HG02642 (cell line): Measurements from ENCODE around the gene ACIN1.
"Not testable (repeated sequence)": the region's sequence is repeated elsewhere in the genome, so short reads cannot be mapped to it uniquely, and the experiment has no call there.

Source experiments
- ATAC-seq: cut with Tn5 transposase; IDR thresholded peaks from one replicate; pipeline ENCODE4 v1.9.1; 2021; ENCODE audit warnings: mild to moderate bottlenecking; ENCODE audit not compliant: unreplicated experiment, poor library complexity

ACIN1 gene

DNA sequence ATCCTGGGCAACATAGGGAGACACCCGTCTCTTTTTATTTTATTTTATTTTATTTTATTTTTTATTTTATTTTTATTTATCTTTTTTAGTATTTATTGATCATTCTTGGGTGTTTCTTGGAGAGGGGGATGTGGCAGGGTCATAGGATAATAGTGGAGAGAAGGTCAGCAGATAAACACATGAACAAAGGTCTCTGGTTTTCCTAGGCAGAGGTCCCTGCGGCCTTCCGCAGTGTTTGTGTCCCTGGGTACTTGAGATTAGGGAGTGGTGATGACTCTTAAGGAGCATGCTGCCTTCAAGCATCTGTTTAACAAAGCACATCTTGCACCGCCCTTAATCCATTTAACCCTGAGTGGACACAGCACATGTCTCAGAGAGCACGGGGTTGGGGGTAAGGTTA, 12.7 kb upstream of the ACIN1 start:
- ATAC-seq = not testable (repeated sequence)

DNA sequence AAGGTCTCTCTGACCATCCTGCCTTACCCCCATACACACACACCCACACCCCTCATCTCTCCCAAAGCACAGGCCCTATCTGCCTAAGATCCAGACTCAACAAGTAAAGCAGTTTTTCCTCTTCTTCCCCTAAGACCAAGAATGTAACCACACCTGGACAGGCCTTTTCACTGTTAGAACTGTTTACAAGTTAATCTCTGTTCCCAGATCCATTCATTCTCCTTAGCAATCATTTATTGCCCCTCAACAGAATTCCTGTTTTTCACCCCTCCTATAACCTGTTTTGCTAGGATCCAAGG, 11.8 kb upstream of the ACIN1 start:
- no peak for ATAC-seq

DNA sequence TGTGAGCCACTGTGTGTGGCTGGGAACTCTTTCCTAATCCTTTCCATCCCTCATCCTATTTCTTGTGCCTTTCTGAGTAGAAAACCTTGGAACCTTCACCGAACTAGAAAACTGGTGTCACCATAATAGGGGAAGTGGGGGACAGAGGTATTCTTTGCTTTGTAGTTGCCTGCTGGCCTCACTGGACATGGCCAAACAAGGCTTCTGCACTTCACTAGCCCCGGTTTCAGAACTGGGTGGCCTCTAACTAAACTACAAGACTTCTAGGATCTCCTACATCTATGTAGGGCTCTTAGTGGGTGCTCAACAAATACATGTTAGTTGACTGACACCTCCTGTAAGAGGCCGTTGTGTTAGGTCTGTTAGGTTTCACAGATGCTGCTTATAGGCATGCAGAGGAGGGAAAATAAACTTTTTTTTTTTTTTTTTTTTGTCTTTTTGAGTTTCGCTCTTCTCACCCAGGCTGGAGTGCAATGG, 10.4 kb upstream of the ACIN1 start:
- no peak for ATAC-seq

DNA sequence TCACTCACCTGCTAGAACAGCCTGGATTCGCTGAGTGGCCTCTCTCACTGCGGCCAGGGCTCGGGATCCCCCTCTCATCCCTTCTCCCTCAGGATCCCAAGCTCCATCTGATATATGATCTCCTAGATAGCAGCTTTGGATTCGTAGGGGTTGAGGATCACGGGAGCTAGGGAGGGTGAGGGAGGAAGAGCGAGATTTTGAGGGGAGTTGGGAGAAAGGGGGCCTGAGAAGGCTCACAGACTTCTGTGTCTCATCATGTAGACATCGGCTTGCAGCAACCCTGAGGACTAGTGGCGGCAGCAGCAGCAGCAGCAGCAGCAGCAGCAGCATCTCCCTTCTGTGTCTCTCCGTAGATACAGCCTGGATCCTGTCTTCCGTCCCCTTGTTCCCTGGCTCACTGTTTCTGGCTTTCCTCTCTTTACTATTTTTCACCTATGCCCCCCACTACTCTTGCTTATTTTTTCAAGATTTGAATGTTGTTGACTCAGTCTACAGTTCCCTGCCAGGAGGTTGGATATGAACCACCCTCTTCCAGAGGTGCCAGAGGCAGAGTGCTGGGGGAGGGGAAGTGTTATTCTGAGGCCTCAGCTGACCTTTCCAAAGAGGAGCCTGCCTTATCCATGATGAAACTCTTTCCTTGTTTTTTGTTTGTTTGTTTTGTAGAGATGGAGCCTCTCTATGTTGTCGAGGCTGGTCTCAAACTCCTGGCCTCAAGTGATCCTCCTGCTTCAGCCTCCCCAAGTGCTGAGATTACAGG, 9.8 kb upstream of the ACIN1 start, which contains the start of gene CIROP:
CIROP (minus strand) TSS at position 399 of the 757 bp plus-strand sequence; CDS start at position 330, 69 bp downstream.
- no peak for ATAC-seq

DNA sequence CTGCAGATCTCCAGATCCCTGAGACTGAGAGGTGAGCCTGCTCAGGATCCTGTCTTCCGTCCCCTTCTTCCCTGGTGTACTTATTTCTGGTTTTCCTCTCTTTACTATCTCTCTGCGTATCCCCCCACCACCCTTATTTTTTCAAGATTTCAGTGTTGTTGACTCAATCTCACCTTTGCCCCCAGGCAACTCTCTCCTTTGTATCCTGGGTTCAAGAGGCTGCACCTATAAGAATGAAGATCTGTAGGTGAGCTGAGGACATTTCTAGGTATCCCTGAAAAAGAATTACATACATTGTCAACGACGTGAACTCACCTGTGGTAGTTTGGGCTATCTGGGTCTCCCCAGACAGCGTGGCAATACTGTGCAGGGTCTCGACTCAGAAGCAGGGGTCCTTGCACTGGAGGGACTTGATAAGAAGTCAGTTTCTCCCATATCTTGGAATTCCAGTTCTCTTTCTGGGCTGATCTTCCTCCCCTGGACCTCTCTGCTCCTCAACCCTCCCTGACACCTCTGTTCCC, 9.2 kb upstream of the ACIN1 start:
- ATAC-seq = no peak

DNA sequence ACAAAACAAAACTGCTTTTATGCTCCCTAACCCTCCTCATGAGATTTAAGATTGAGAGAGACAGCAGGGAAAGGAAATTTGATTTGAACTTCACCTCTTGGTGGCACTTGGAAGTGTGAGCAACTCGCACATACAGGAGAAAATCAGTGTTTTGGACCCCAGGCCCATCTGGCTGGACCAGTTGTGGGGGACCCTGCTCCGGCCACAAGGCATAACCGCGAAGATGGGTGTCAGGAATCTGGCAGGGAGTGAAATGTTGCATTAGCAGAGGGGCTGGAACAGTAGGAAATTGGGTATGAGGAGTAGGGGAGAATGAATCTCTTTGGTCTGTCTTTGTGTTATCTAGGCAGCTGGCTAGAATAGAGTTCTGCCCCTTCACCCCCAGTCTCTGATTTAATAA, 8.6 kb upstream of the ACIN1 start:
- no peak for ATAC-seq

DNA sequence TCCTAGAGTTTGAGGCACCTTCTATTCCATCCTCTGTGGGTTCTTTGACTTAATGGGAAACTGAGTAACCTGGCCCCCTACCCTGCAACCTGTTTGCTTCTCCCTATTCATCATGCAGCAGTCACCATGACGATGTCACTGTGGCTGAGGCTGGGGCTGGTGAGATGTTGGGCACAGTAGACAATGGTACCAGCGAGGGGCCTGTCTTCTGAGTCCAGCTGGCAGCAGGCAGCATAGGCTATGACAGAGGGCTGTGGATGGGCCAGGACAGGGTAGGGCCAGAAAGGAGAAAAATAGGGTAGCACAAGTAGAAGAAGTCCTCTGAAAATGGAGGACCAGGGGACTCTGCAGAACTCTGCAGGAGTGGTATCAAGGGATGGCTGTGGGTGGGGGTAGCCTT, 7.9 kb upstream of the ACIN1 start:
- no peak for ATAC-seq

DNA sequence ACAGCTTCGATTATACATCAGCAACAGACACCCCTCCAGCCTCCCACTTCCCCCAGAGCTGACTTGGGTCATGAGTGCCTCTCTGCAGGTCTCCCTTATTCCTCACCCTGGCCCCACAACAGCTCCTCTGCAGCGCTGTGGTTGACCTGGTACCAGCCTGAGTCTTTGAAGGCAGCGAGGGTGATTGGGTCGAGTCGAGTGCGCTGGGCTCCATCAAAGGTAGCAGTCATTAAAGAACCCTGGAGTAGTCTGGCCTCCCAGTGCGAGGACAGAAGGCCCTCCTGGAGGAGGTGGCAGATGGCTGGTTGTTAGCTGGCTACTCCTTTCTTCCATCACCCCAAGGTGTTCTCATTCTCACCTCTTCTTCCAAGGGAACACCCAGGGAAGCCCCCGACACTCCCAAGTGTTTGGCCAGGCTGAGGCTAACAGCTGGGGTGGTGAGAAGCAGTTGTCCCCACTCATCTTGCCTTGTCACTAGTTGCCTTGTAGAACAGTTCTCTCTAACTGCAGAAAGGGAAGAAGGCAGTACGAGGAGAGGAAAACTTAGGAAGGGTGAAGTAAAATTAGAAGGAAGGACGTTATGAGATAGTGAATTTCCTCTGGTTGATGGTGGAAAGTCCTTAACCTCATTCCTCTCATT, 7.2 kb upstream of the ACIN1 start:
- ATAC-seq = no peak

DNA sequence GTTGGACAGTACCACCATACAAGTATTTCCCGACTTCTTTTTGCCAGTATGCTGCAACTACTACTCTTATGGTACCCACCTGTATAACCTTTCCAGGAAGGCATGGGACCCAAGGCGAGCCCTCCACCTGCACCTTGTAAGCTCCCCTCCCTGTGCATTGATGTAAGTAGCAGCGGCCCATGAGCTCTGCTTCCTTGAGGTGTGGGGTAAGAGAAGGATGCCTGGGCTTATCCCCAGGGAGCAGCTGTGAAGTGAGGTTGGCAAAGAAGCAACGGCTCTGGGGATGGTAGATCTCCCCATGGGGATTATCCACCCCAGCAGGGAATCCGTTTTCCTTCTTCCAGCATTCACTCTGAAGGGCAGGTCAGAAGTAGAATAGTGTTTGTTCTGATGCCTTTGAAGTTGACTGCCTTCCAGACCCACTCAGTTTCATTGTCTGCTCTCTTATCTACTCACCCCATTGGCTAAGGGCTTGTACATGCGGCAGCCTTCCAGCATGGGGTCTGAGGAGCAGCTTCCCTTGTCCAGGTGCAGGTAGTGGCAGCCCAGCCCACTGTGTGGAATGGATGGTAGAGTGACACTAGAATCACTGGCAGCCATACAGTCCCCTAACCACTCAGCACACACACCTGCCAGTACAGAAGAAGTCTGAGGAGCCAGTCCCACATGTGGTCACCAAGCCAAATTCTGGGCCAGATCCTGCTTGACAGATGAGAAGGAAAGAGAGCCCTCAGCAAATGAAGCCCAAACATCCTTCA, 6.5 kb upstream of the ACIN1 start:
- no peak for ATAC-seq

DNA sequence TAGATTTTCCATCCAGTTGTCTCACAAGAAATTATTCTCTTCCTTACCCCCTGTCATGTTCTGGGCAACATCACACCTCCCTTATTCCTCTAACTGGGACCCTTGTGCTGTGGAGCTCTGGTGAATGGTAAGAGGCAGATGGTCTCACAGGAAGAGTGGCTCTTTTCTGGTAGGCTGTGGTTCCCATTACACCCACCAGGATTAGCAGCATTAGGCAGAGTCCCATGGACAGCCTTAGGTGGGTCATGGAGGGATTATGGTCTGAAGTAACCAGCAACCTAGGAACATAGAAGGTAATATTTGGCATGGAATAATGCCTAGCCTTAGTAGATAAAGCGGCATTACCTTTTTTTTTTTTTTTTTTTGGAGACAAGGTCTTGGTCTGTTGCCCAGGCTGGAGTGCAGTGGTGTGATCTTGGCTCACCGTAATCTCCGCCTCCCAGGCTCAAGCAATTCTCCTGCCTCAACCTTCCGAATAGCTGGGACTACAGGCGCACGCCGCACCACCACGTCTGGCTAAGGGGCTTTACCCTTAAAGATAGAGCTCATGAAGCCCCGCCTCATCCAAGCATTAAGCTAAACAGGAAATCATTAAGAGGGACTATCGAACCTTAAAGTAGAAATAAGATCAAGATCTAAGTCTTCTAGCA, 4.4 kb upstream of the ACIN1 start:
- ATAC-seq = no peak

DNA sequence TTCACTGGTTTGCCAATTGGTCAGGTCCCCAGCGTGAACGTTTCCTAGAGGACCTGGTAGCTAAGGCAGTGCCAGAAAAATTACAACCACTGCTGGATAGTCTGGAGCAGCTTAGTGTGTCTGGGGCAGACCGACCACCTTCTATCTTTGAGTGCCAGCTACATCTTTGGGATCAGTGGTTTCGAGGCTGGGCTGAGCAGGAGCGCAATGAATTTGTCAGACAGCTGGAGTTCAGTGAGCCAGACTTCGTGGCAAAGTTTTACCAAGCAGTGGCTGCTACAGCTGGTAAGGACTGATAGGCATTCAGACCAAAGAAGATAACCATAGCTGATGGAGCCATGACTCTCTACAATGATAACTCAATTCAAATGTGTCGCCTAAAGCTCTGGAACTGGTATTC, 2.9 kb upstream of the ACIN1 start:
- no peak for ATAC-seq

DNA sequence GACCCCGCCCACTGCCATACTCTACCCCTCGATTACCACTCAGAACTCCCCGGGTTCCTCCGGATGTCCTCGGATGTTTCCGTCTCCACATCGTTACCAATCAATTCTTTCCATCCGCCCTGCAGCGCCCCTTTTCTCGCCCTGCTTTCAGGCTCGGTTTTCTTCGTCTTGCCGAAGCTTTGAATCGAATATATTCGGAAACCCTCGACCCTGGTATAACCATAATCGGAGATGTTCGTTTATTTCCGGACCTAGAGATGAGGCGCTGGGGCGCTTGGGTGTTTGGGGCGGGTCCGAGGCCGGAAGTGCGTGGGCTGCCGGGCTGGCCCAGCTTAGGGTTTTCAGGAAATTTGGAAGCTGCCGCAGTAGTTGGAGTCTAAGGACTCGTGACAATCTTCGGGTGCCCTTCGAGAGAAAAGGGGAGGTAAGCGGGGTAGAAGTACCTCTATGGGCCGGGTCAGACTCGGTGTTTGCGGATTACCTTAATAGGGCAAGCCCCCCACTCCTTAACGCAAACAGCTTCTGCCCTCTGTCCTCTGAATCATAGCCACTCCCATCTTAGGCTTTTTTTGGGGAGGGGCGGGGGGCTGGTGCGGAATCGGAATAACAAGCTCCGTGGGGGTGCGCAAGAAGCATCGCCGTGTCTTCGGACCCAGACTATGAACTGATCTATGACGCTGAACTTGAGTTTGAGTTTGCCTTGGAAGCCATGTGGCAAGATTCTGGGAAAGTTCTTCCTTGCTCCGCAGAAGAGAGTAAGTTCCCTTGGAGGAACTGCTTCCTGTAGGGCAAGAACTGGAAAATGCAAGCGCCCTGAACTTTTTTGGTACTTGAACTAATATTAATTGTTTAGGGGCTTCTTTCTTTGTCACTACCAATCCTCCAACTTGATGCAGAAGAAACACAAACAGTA, 516 bp upstream of the ACIN1 start, which contains the start of gene C14orf119:
C14orf119 (plus strand) TSS at position 310 of the 913 bp plus-strand sequence. CDS start 2,154 bp downstream, outside the sequence.
- ATAC-seq = peak; percentile 92

DNA sequence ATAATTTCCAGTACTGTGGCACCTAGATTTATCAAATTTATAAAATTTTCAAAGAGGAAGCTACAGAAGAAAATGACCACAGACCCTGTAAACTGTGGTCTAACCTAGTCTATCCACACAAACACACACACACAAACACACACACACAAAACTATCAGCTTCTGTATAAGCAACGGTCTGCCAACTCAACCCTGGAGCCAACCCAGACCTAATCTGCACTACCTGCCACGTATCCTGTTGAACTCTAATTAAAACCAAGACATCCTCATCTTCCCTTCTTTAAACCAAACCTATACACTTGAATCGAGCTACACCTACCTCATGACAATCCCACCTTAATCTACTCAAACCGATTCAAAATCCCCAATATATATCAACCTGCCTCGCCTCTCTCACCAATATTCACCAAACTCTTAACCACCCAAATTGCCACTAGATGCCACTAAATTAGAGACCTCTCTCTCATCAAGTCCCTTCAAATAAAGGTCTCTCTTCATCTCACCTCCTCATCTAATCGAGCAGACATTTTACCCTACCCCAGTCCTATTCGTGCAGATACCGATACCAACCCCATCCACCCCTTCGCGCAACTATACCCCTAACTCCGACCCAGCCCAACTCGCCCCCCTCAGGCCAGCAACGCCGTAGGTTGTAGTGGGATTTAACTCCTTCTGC, 808 bp downstream of the ACIN1 start:
- ATAC-seq = no peak

DNA sequence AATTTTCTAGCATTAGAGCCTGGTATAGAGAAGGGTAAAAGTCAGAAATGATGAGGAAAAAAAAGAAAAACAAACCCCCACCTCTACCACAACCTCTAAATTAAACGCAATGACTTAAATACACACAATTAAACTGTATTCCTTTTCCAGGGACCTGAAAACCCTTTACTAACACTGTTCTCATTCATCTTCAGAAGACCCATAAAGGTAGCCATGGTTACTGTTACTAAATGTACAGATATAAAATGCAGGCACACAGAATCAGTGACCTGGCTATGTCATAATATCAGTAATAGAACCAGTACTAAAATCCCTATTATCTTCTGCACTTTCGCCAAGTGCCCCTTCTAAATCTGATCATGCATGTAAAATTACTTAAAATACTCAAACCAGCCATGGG, 1.4 kb downstream of the ACIN1 start:
- no peak for ATAC-seq

DNA sequence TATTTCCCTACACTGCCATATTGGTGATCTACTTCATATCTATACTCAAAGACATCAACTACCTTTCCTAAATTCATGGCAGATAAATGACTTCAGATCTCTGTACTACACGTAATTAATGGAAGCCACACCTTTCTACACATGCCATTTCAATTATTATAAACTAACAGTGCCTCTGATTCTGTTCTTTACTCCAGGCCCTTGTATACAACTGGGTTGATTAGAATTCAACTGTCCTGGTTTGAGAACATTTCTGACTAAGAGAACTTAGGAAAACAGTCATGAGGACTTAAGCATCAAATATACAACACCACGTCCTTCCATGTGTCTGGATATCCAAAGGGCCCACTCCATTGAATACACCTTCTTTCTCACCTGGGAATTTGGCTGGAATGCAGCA, 1.8 kb downstream of the ACIN1 start:
- ATAC-seq = no peak

DNA sequence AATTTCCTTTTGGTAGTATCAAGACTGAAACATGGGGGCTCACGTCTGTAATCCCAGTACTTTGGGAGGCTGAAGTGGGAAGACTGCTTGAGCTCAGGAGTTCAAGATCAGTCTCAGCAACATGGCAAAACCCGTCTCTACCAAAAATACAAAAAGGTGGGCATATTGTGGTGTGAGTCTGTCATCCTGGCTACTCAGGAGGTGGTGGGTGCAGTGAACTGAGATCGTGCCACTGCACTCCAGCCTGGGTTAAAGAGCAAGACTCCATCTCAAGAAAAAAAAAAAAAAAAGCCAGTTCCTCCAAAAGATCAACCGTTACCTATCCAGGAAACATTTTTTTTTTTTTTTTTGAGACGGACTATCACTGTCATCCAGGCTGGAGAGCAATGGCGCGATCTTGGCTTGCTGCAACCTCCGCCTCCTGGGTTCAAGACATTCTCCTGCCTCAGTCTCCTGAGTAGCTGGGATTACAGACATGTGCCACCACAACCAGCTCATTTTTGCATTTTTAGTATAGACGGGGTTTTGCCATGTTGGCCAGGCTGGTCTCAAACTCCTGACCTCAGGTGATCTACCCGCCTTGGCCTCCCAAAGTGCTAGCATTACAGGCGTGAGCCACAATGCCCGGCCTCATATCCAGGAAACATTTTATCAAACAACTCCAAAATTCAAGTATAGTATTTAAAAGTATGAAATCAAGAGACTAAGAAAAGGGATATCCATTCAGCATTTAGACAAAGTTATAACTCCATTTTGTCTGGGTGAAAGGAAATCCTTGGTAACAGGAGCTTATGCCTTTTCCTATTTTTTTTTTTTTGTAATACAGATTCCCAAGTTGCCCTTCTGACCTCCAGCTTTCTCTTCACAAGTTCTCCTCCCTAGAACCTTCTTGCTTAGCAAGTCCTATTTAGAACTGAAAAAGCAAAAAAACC, 3.4 kb downstream of the ACIN1 start:
- no peak for ATAC-seq

DNA sequence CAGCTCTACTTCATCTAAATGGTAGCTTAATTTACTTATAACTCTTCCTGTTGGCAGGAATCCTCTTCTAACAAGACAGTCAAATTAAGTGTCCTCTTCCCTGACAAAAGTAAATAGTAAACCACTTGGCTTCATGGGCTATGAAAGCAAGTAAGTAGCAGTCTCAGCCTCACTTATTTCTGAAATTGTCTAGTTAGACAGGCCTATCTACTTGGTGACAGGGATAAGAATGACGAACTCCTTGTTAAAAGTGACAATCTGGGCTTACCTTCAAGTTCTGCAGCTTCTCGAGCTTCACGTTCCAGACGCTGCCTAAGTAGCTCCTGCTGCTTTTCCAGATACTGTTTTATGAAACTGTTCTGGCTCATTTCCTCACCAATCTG, 4.7 kb downstream of the ACIN1 start:
- ATAC-seq = no peak
